Measurements from ENCODE around the gene SLFNL1.
A peak's percentile ranks its signal among the peaks of the same experiment; 100 is the strongest.

The SLFNL1 gene

DNA sequence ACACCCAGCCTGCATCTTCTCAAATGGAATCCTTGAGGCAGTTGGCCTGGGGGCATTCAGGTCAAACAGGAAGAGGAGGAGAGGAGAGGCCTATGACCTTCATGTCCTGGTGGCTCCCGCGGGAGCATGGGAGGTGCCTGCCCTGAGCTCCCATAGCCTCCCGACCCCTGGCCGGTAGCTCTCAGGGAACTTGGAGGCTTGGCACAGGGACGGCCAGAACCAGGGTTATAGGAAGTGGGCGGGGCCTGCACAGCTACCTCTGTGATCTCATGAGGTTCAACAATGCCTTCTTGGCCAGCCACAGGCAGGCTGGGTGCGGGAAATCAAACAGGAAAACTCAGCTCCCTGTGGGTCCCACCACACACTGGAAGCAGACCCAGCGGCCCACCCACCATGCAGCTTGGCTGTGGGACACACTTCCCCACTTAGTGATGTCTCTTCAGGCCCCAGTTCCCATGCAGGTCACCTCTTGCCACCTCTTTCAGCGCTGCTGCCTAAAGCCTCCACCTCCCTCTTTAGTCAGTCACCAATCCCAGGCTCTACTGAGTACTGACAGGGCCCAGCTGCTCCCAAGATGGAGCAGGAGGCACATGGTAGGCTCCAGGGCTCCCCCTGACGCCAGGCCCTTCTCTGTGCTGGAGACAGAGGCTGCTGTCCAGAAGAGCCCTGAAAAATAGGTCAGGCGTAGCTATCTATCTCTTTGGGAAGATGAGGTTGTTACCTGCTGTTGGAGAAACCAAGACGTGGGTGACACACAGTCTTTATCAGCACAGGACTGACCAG lies at the start of gene SLFNL1:
Gene SLFNL1 (minus strand): TSS at position 200 of the 783 bp plus-strand sequence. CDS start 1,065 bp downstream, outside the sequence.
- DNase-seq (ENCODE audit: low spot score): peak; percentile 48

DNA sequence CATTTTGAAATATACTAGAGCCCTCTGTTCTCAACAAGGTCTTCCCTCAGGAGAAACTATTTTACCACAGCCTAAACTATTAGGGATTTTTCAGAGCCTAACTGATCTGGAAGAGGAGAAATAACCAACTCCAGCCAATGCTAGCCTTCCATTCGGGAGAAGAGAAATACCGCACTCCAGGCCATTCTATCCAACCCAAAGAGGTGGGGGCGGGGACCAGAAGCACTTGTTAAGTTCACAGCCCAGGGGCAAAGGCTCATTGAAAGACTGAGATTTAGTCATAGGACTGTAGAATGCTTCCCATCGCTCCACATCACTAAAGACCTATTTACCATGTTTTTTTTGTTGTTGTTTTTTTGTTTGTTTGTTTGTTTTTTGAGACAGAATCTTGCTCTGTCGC lies 35.4 kb upstream of the SLFNL1 start:
- DNase-seq (ENCODE audit: low spot score): no peak

GRCh38 chr1:41053316-41053715 lies 31.8 kb upstream of the SLFNL1 start:
- no peak for DNase-seq (ENCODE audit: low spot score)

DNA sequence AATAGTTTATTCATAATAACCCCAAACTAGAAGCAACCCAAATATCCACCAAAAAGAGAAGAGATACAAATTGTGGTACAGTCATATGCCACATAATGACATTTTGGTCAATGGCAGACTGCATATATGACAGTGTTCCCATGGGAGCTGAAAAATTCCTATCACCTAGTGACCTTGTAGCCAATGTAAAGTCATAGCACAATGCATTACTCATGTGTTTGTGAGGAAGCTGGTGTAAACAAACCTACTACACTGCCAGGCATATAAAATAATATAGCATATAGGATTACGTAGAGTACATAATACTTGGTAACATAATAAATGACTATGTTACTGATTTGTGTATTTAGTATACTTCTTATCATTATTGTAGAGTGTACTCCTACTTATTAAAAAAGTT lies 29.5 kb upstream of the SLFNL1 start:
- no peak for DNase-seq (ENCODE audit: low spot score)

- DNase-seq (ENCODE audit: low spot score): no peak
Measured at GRCh38 chr1:41048540-41048939, 27.0 kb upstream of the SLFNL1 start.

- peak; percentile 40 for DNase-seq (ENCODE audit: low spot score)
Measured at GRCh38 chr1:41046347-41046775, 24.8 kb upstream of the SLFNL1 start.

GRCh38 chr1:41045740-41046139 lies 24.2 kb upstream of the SLFNL1 start:
- DNase-seq (ENCODE audit: low spot score): peak; percentile 89

- no peak for DNase-seq (ENCODE audit: low spot score)
Measured at GRCh38 chr1:41044187-41044586, 22.7 kb upstream of the SLFNL1 start.

- DNase-seq (ENCODE audit: low spot score): no peak
Measured at GRCh38 chr1:41041614-41042270, 20.2 kb upstream of the SLFNL1 start.

GRCh38 chr1:41038110-41038509 lies 16.6 kb upstream of the SLFNL1 start:
- no peak for DNase-seq (ENCODE audit: low spot score)

DNA sequence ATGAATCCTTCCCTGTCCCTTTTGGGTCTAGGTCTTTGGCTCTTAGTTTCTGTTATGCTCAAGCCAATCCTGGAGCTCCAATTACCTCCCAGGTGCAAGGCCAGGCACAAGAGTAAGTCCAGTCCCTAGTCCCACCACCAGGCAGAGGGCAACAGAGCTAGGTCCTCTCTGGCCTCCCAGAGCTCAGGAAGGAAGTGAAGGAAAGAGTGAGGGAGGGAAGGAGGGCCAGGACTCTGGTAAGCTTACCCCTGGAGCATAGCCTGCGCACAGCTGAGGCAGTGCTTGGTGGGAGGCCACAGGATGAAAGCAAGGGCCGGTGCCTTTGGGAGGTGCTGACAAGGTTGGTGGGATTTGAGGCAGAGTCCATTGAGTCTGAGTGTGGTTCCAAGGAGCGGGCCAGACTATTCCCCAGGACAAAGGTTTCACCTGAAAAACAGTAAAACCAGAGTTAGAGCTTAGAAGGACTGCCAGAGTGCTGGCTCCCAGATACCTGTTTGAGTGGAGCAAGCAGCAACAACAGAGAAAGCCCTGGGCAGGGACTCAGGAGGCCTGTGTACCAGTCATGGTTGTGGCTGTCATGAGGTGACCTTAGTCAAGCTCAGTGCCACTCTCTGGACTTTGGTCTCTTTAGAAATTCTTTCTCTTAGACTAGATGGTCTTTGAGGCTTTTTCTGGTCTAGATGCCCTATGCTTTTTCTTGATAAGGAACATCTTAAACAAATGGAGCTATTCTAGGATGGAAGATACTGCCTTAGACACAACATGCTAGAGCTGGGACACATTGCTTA lies 15.8 kb upstream of the SLFNL1 start:
- DNase-seq (ENCODE audit: low spot score): no peak

GRCh38 chr1:41033272-41033671 lies 11.7 kb upstream of the SLFNL1 start:
- DNase-seq (ENCODE audit: low spot score): no peak

GRCh38 chr1:41032147-41032546 lies 10.6 kb upstream of the SLFNL1 start:
- DNase-seq (ENCODE audit: low spot score): no peak

GRCh38 chr1:41030872-41031616 lies 9.5 kb upstream of the SLFNL1 start:
- no peak for DNase-seq (ENCODE audit: low spot score)

GRCh38 chr1:41028034-41028642 lies 6.6 kb upstream of the SLFNL1 start:
- no peak for DNase-seq (ENCODE audit: low spot score)

- no peak for DNase-seq (ENCODE audit: low spot score)
Measured at GRCh38 chr1:41025979-41026819, 4.7 kb upstream of the SLFNL1 start.

GRCh38 chr1:41024953-41025352 lies 3.4 kb upstream of the SLFNL1 start:
- no peak for DNase-seq (ENCODE audit: low spot score)

DNA sequence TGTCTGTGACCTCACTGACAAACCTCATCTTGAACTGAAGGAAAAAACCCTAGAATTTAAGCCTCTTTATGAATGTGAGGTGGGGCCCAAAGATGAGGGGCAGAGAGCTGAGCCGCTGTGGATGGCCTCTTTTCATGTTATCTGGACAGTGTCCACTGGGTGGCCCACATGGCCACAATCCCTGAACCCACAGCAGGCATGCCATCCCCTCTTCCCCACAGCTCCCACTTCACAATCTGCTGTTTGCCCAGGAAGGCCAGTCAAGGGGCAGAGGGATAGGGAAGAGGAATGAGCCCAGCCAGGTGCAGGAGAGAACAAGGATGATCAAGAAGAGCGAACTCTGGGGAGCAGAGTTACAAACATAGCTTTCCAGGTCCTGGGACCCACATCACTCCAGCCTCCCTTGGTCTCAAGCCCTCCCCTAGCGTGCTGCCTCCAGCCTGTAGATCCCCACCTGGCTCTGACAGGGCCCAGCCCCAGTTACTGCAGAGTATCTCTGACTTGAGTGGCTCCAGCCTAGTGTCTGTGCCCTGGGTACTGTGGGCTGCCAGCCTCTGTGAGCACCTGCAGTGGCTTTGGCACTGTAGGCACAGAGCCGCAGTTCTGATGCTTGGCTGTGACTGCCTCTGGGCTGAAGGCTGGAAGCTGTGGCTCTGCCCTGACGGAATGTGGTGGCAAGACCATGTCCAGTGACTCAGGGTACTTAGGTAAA lies 1.9 kb upstream of the SLFNL1 start:
- no peak for DNase-seq (ENCODE audit: low spot score)

DNA sequence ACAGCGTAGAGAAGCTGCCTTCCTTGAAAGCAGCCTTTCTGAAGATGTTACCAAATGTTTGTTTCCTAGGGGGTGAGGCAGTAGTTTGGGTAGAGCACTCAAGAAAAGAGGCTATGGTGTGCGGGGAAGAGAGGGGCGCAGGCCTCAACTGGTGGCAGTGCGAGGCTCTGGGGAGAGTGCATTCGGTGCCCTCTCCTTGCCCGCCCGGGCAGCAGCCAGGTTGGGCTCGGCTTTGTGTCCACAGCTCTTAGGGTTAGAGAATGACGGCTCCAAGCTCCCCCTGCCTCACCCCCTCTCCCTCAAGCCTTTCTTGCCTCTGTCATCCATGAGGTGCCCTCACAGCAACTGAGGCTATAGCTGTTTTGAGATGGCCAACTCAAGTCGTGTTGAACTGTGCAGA lies 899 bp upstream of the SLFNL1 start:
- no peak for DNase-seq (ENCODE audit: low spot score)

DNA sequence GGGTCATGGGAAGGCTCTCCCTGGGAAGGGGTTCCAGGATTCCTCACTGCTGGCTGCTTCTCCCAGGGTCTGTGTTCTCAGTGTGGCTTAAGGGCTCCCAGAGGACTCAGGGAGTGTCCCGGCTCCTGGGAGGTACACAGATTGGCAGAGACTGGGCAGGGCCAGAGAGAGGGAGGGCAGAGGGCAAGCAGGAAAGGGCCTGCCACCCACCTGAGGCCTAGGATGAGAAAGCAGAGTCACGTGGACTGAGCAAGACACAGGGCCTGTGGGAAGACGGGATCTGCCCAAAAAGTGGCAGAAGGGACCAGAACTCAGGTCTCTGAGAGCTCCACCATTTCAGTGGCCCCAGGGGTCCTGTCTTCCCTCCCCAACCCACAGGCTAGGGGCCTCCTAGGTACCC lies 871 bp downstream of the SLFNL1 start:
- DNase-seq (ENCODE audit: low spot score): no peak

Data from cerebellar cortex (tissue), 1 donor.